ENCODE measurements around the gene IL2RG.

The IL2RG gene

DNA sequence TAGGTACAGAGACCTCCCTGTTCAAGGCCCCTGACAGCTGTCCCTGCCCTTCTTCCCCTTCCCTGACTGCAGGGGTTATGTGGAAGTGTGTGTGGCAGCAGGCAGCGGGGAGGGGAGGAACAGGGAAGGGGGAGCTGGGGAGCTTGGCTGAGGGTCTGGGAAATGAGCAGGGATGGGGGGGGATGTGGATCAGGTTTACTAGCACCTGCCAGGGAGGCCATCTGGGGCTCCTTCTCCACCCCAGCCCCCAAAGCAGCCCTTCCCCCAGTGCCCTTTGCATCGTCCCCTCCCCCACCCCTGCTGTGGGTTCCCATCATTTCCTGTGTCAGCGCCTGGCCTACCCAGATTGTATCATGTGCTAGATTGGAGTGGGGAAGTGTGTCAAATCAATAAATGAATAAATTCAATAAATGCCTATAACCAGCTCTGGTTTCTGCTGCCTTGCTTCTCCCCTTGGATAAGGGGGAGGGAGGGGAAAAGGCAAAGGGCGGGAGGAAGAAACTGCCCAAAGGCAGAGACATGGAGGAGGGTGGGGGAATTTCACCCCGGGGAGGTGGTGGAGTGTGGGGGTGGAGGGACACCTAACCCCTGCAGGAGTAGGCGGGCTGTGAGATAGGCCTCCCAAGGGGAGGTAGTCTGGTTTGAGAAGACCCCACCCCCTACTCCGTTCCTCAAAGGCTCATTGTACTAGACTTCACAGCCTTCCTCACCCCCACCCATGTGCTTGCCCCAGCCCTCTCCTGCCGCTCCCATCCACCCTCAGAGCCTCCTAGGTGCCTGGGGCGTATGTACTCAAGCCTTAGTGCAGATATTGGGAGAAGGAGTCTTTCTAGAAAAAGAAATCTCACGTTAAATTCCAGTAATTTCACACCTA lies 8.0 kb downstream of the IL2RG start:
- Histone ChIP-seq H3K4me3 (ENCODE audit: low read length) (no peak overlapping the region), H3K36me3 (ENCODE audit: control insufficient read depth, insufficient read depth, low read length) (no peaks in the 10 kb centered on the region), H3K4me1 (ENCODE audit: control insufficient read depth, insufficient read depth, low read length) (no peaks in the 10 kb centered on the region), H3K9ac (ENCODE audit: low read length) (no peak overlapping the region), H3K27me3 (ENCODE audit: control insufficient read depth, insufficient read depth, low read length) (peaks cover 11% of the 10 kb centered on the region), H3K27ac (ENCODE audit: low read depth, low read length) (no peak overlapping the region)

DNA sequence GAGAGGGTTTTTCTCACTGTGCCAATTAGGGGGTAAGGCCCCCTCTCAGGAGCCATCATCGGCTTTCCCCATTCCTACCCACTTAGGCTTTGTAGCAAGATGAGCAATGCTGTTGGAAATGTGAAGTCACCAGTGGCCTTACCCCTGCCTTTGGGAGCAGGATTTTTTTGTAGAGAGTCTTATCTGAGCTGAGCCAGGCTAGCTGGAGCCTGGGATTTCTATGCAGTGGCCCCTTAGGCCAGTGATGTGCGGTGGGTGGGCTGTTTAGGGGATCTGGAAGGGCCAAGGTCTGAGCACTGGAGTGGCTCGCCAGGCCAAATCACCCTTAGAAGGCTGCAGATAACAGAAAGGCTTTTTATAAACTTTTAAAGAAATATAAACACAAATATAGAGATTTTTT lies 9.1 kb downstream of the IL2RG start:
- no peaks in the 10 kb centered on the region for H3K4me1 ChIP-seq (ENCODE audit: control insufficient read depth, insufficient read depth, low read length)
- H3K4me3 ChIP-seq (ENCODE audit: low read length), result no peak overlapping the region
- no peak overlapping the region for H3K27ac ChIP-seq (ENCODE audit: low read depth, low read length)
- H3K9ac ChIP-seq (ENCODE audit: low read length), result no peak overlapping the region
- H3K27me3 ChIP-seq (ENCODE audit: control insufficient read depth, insufficient read depth, low read length), result peaks cover 8% of the 10 kb centered on the region
- H3K36me3 ChIP-seq (ENCODE audit: control insufficient read depth, insufficient read depth, low read length), result no peaks in the 10 kb centered on the region

DNA sequence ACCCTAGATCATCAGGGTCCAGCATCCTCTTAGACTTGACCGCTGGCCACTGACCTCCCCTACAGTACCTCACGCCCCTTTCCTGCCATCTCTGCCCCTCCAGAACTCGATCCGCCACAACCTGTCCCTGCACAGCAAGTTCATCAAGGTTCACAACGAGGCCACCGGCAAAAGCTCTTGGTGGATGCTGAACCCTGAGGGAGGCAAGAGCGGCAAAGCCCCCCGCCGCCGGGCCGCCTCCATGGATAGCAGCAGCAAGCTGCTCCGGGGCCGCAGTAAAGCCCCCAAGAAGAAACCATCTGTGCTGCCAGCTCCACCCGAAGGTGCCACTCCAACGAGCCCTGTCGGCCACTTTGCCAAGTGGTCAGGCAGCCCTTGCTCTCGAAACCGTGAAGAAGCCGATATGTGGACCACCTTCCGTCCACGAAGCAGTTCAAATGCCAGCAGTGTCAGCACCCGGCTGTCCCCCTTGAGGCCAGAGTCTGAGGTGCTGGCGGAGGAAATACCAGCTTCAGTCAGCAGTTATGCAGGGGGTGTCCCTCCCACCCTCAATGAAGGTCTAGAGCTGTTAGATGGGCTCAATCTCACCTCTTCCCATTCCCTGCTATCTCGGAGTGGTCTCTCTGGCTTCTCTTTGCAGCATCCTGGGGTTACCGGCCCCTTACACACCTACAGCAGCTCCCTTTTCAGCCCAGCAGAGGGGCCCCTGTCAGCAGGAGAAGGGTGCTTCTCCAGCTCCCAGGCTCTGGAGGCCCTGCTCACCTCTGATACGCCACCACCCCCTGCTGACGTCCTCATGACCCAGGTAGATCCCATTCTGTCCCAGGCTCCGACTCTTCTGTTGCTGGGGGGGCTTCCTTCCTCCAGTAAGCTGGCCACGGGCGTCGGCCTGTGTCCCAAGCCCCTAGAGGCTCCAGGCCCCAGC lies 10.5 kb downstream of the IL2RG start:
- Histone ChIP-seq H3K27ac (ENCODE audit: low read depth, low read length) (no peak overlapping the region), H3K4me3 (ENCODE audit: low read length) (no peak overlapping the region), H3K27me3 (ENCODE audit: control insufficient read depth, insufficient read depth, low read length) (peaks cover 8% of the 10 kb centered on the region), H3K36me3 (ENCODE audit: control insufficient read depth, insufficient read depth, low read length) (no peaks in the 10 kb centered on the region), H3K4me1 (ENCODE audit: control insufficient read depth, insufficient read depth, low read length) (no peaks in the 10 kb centered on the region), H3K9ac (ENCODE audit: low read length) (no peak overlapping the region)

DNA sequence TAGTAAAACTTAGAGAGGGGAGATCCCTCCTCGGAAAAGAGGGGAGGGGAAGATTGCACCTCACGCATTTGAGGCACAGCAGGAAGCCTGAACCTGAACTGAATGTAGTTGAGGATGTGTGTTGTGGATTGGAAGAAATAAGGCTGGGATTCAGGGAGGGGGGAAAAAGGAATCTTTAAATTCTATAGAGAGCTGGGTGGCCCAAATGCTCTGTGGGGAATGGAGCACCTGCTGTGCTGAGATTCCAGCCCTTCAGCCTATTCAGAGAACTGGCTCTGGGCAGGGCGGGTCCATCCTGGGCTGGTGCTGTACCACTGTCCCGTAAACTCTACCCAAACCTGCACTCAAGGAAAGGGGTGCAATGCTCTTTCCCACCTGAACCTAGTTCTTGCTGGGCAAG lies 11.6 kb downstream of the IL2RG start:
- H3K4me3 ChIP-seq (ENCODE audit: low read length), result no peak overlapping the region

DNA sequence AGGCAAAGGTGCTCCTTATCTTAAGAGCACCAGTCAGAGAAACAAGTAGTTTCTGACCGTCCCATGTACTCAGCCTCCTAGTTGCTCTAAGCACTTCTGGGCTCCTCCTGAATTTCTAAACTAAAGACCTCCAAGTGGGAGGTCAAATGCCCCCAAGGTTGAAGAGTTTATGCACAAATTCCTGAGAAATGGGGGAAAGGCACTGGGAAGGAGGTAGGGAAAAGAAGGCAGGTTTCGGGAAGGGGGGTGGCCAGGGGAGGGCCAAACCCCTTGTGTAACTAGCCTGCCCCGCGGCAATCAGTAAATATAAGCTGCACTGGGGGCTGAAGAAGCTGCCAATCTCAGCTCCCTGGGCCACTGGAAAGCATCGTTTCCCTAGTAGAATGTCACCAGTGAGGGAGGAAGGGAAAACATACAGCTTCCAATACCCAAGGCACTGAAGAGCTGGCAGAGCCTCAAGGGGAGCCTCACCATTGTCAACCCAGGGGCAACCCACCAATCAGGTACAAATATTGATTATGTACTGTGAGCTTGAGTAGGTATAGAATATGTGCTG lies 12.3 kb downstream of the IL2RG start:
- H3K36me3 ChIP-seq (ENCODE audit: control insufficient read depth, insufficient read depth, low read length), result no peaks in the 10 kb centered on the region
- no peak overlapping the region for H3K27ac ChIP-seq (ENCODE audit: low read depth, low read length)
- peaks cover 5% of the 10 kb centered on the region for H3K27me3 ChIP-seq (ENCODE audit: control insufficient read depth, insufficient read depth, low read length)
- no peak overlapping the region for H3K4me3 ChIP-seq (ENCODE audit: low read length)
- H3K4me1 ChIP-seq (ENCODE audit: control insufficient read depth, insufficient read depth, low read length), result peaks cover 3% of the 10 kb centered on the region
- no peak overlapping the region for H3K9ac ChIP-seq (ENCODE audit: low read length)

More for the DNA sequence above, 11.6 kb downstream of the IL2RG start:
- no peak overlapping the region for H3K27ac ChIP-seq (ENCODE audit: low read depth, low read length)
- no peaks in the 10 kb centered on the region for H3K36me3 ChIP-seq (ENCODE audit: control insufficient read depth, insufficient read depth, low read length)
- H3K27me3 ChIP-seq (ENCODE audit: control insufficient read depth, insufficient read depth, low read length), result peaks cover 8% of the 10 kb centered on the region
- H3K4me1 ChIP-seq (ENCODE audit: control insufficient read depth, insufficient read depth, low read length), result peaks cover 3% of the 10 kb centered on the region
- H3K9ac ChIP-seq (ENCODE audit: low read length), result no peak overlapping the region

DNA sequence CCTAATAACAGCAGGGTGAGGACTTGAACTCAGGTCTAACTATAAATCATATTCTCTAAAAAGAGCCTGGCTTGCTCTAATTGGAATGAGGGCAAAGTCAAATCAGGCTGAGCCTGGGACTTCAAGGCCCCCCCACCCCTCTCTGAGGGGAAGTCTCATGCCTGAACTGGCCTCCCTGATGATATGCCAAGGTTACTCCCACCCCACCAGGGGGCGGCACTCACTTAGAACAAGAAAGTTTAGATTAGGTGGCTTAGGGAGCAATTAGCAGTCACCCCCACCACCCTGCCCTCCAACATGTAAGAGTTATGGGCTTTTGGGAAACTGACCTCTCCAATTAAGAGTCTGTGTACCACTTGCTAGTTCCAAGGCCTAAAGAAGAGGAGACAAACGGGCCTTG lies 13.1 kb downstream of the IL2RG start:
- H3K27ac ChIP-seq (ENCODE audit: low read depth, low read length), result no peak overlapping the region
- peaks cover 3% of the 10 kb centered on the region for H3K4me1 ChIP-seq (ENCODE audit: control insufficient read depth, insufficient read depth, low read length)
- H3K9ac ChIP-seq (ENCODE audit: low read length), result no peak overlapping the region
- no peaks in the 10 kb centered on the region for H3K36me3 ChIP-seq (ENCODE audit: control insufficient read depth, insufficient read depth, low read length)
- no peak overlapping the region for H3K4me3 ChIP-seq (ENCODE audit: low read length)
- H3K27me3 ChIP-seq (ENCODE audit: control insufficient read depth, insufficient read depth, low read length), result peaks cover 5% of the 10 kb centered on the region

DNA sequence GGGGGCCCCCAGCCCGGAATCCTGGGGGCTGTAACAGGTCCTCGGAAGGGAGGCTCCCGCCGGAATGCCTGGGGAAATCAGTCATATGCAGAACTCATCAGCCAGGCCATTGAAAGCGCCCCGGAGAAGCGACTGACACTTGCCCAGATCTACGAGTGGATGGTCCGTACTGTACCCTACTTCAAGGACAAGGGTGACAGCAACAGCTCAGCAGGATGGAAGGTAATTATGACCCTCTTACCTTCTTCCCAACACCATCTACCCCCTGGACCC lies 14.7 kb downstream of the IL2RG start:
- no peak overlapping the region for H3K27ac ChIP-seq (ENCODE audit: low read depth, low read length)
- H3K4me1 ChIP-seq (ENCODE audit: control insufficient read depth, insufficient read depth, low read length), result peaks cover 3% of the 10 kb centered on the region
- no peak overlapping the region for H3K9ac ChIP-seq (ENCODE audit: low read length)
- H3K4me3 ChIP-seq (ENCODE audit: low read length), result peak overlapping the region; percentile 64
- peaks cover 5% of the 10 kb centered on the region for H3K27me3 ChIP-seq (ENCODE audit: control insufficient read depth, insufficient read depth, low read length)
- no peaks in the 10 kb centered on the region for H3K36me3 ChIP-seq (ENCODE audit: control insufficient read depth, insufficient read depth, low read length)

DNA sequence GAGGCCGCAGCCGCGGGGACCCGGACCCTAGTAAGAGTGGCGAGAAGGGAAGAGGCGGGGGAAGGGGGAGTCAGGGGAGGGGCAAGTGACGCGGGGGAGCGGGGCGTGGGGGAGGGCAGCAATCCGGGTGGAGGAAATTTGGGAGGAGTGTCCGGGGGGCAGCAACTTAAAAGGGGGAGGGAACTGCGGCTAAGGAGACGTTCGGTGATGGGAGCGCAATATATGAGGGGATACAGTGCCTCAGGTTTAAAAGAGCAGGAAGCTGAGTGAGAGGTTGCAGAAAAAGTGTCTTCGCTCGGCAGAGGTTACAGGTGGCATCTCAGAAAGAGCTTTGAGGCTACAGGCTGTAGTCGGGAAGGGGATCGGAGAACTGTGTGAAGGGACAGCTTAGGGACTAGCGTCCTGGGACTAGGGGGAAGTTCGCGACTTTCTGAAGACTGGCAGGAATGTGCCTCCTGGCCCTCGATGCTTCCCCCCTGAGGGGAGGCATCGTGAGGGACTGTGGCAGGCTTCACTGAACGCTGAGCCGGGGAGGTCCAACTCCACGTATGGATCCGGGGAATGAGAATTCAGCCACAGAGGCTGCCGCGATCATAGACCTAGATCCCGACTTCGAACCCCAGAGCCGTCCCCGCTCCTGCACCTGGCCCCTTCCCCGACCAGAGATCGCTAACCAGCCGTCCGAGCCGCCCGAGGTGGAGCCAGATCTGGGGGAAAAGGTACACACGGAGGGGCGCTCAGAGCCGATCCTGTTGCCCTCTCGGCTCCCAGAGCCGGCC lies 15.2 kb downstream of the IL2RG start:
- Histone ChIP-seq H3K9ac (ENCODE audit: low read length) (no peak overlapping the region), H3K4me1 (ENCODE audit: control insufficient read depth, insufficient read depth, low read length) (peaks cover 3% of the 10 kb centered on the region), H3K27ac (ENCODE audit: low read depth, low read length) (peak overlapping the region; percentile 23), H3K4me3 (ENCODE audit: low read length) (peak overlapping the region; percentile 64), H3K27me3 (ENCODE audit: control insufficient read depth, insufficient read depth, low read length) (peaks cover 5% of the 10 kb centered on the region), H3K36me3 (ENCODE audit: control insufficient read depth, insufficient read depth, low read length) (no peaks in the 10 kb centered on the region)

DNA sequence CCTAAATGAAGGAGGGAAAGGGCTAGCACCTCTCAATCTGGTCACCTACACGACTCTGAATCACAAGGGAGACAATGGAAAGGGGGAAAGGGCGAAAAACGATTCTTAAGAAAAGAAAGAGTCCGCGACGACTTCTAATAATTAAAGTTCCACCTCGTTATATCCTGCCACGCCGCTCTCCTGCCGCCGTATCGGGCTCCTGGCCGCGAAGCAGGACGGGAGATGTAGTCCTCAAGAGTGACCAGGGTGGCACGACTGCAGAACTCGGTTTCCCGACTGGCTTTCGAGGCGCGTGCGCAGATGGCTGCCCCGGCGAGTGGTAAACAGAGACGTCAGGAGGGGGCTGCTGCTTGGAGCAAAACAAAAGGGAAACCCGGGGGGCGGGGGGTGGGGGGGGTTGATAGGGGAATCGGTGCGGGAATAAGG lies 15.8 kb downstream of the IL2RG start, which contains the start of gene FOXO4:
TSS of gene FOXO4 (plus strand) at position 297 of the 426 bp plus-strand sequence. CDS start 678 bp downstream, outside the sequence.
- Histone ChIP-seq H3K9ac (ENCODE audit: low read length) (no peak within 1 kb of the TSS), H3K4me3 (ENCODE audit: low read length) (peak within 1 kb of the TSS; percentile 64), H3K27ac (ENCODE audit: low read depth, low read length) (peak within 1 kb of the TSS; percentile 23), H3K4me1 (ENCODE audit: control insufficient read depth, insufficient read depth, low read length) (peaks cover 3% of the 10 kb centered on the region), H3K36me3 (ENCODE audit: control insufficient read depth, insufficient read depth, low read length) (no peaks in the 10 kb centered on the region), H3K27me3 (ENCODE audit: control insufficient read depth, insufficient read depth, low read length) (peaks cover 3% of the 10 kb centered on the region)

DNA sequence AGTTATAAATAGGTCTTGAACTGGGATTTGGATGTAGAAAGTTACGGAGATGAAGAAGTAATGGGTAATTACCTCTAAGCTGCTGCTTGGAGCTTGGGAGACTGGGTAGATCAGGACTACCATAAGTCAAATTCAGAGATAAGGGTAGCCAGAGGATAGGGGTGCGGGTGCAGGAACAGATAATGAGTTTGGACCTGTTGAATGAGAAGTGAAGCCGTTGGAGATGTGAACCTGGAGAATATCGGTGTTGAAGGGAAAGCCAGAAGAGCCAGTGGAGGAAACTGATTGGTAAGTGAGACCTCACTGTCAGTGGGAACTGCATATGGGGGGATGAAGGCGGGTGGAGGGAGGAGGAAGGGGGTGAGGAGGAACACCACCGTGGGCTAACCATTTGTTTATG lies 16.3 kb downstream of the IL2RG start:
- Histone ChIP-seq H3K4me1 (ENCODE audit: control insufficient read depth, insufficient read depth, low read length) (peaks cover 3% of the 10 kb centered on the region), H3K27me3 (ENCODE audit: control insufficient read depth, insufficient read depth, low read length) (peaks cover 3% of the 10 kb centered on the region), H3K27ac (ENCODE audit: low read depth, low read length) (no peak overlapping the region), H3K9ac (ENCODE audit: low read length) (no peak overlapping the region), H3K4me3 (ENCODE audit: low read length) (peak overlapping the region; percentile 46), H3K36me3 (ENCODE audit: control insufficient read depth, insufficient read depth, low read length) (no peaks in the 10 kb centered on the region)

DNA sequence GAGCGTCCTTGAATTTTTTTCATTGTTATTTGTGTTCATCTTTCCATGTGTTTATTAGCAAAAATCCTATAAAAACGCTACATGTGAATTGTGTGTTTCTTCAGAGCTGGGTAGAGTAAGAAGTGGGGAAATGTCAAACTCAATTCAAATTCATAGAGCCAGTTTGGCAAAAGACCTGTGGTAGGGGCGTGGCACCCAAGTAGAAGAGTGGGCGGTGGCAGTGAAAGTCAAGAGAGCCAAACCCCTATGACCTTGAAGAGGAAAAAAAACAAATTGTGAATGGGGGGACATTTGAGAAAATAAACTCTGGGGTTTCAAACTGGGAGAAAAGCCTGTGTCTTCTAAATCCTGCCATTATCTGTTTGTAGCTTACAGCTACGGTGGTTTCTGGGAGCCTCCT lies 20.1 kb downstream of the IL2RG start:
- Histone ChIP-seq H3K36me3 (ENCODE audit: control insufficient read depth, insufficient read depth, low read length) (no peaks in the 10 kb centered on the region), H3K9ac (ENCODE audit: low read length) (no peak overlapping the region), H3K27me3 (ENCODE audit: control insufficient read depth, insufficient read depth, low read length) (no peaks in the 10 kb centered on the region), H3K27ac (ENCODE audit: low read depth, low read length) (no peak overlapping the region), H3K4me1 (ENCODE audit: control insufficient read depth, insufficient read depth, low read length) (peaks cover 3% of the 10 kb centered on the region), H3K4me3 (ENCODE audit: low read length) (no peak overlapping the region)

DNA sequence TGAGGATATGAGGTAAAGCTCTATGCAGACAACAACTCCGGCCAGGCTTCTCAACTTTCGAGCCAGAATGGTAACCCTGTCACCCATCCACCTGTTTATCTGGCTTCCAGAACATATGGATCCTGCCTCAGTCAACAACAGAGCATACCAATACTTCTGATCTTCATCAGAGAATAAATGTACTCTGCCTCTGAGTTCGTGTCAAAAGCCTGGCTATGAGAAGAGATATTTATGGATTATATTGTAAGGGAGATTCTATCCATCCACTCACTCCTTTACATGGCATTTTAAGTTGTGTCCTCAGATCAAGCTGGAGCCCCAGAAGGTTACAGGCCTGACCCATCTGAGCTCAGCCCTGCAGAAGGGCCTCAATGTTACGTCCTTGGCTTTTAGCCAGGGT lies 25.5 kb downstream of the IL2RG start:
- no peaks in the 10 kb centered on the region for H3K36me3 ChIP-seq (ENCODE audit: control insufficient read depth, insufficient read depth, low read length)
- H3K4me1 ChIP-seq (ENCODE audit: control insufficient read depth, insufficient read depth, low read length), result no peaks in the 10 kb centered on the region
- no peak overlapping the region for H3K9ac ChIP-seq (ENCODE audit: low read length)
- H3K27me3 ChIP-seq (ENCODE audit: control insufficient read depth, insufficient read depth, low read length), result no peaks in the 10 kb centered on the region
- no peak overlapping the region for H3K27ac ChIP-seq (ENCODE audit: low read depth, low read length)
- H3K4me3 ChIP-seq (ENCODE audit: low read length), result no peak overlapping the region
